GM21737 (cell line): Measurements from ENCODE around the gene PDE7B.
"Not testable (repeated sequence)": the region's sequence is repeated elsewhere in the genome, so short reads cannot be mapped to it uniquely, and the experiment has no call there.

ENCODE experiments used
- ATAC-seq: cut with Tn5 transposase; IDR thresholded peaks from one replicate; pipeline ENCODE4 v1.9.1; 2021; ENCODE audit warnings: mild to moderate bottlenecking, moderate library complexity; ENCODE audit not compliant: unreplicated experiment

The PDE7B gene

GRCh38 chr6:136216503-136217401, 365.3 kb downstream of the PDE7B start:
- ATAC-seq: no peak

- not testable (repeated sequence) for ATAC-seq
Measured at GRCh38 chr6:136224974-136225373, 373.5 kb downstream of the PDE7B start.

DNA sequence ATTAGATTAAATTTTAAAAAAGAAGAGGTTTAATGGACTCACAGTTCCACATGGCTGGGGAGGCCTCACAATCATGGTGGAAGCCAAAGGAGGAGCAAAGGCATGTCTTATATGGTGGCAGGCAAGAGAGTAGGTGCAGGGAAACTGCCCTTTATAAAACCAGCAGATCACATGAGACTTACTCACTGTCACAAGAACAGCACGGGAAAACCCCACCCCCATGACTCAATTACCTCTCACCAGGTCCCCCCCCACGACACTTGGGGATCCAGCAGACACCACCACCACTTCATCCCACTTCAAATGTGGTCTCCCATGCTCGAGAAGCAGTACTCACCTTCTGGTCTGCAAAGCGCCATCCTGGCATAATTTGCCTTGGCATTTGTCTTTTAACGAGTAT, 374.0 kb downstream of the PDE7B start:
- ATAC-seq: no peak

- ATAC-seq: no peak
Measured at GRCh38 chr6:136226027-136226673, 374.6 kb downstream of the PDE7B start.

DNA sequence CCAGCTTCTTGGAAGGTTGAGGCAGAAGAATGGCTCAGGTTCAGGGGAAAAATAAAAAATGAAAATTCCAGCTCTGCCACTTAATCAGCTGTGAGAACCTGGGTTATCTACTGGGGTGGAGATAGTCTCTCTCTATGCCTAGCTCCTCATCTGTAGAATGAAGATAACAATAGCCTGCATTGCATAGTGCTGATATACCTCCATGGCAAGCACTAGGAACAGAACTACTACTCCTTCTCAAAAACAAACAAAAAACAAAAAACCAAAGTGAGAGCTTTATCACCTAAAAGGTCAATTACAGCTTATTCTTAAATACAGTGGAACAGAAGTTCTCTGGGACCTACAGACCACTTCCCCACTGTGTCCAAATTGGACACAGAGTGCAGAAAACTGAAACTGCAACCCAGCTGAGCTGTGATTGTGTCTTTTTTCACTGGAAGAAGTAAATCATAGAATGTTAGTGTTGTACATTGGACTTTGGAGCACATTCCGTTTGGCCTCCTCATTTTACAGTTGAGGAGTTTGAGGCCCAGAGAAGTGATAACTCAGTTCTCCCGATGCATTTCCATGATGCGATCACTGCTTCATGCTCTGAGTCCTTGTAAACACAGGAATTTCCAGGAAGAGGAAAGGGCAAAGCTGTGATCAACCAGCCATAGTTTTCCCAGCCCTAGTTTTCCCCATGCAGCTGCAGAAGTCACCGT, 375.3 kb downstream of the PDE7B start:
- ATAC-seq: no peak

DNA sequence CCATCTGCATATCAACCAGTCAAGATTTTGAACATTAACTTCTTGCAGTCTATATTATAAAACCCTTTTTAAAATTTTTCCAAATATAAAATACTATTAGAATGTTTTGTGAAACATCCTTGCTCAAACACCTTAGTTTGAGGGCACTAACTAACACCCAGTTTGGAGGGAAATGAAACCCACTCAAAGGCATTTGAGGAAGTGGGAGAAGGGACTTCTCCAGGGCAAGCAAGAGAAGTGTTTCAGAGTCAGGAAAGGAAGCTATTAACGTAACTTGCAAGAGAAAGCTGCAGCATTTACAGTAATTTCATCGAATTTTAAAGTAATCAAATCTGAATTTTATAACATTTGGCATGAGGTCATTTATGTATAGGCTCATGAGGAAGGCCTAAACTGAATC, 377.3 kb downstream of the PDE7B start:
- no peak for ATAC-seq

DNA sequence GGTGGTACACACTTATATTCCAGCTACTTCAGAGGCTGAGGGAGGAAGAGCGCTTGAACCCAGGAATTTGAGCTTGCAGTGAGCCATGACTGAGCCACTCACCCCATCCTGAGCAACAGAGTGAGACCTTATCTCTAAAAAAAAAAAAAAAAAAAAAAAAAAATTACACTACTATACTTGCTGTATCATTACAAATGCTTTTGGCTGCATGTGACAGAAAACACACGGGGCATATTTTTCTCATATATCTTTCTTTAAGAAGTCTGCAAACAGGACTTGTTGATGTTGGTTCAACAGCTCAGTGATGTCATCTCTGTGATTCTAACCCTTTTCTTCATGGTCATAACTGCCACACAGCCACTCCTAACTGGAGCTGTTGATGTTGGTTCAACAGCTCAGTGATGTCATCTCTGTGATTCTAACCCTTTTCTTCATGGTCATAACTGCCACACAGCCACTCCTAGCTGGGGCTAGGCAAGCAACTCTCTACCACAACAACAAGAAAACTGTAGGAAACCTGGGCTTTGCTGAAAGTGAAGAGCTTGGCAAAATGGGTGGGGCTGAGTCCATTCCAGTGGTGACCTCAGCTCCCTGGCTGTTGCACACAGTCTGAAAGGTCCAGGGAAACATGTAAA, 378.8 kb downstream of the PDE7B start:
- ATAC-seq: no peak

- ATAC-seq: no peak
Measured at GRCh38 chr6:136232701-136233100, 381.2 kb downstream of the PDE7B start.

GRCh38 chr6:136235233-136235564, 383.7 kb downstream of the PDE7B start:
- no peak for ATAC-seq

- ATAC-seq: no peak
Measured at GRCh38 chr6:136236466-136237293, 385.2 kb downstream of the PDE7B start.

GRCh38 chr6:136244061-136244616, 392.6 kb downstream of the PDE7B start:
- ATAC-seq: no peak
